ENCODE measurements around the gene CBFA2T3. TPM values are rescaled to one million over a fixed set of nuclear protein-coding genes. Genes with fewer than 3 reads are reported as not detected.
A peak's percentile ranks its signal among the peaks of the same experiment; 100 is the strongest.

The CBFA2T3 gene
- total and polyA plus RNA-seq, 4 donors, result 0.18 to 9.4 (median 2.7) TPM

DNA sequence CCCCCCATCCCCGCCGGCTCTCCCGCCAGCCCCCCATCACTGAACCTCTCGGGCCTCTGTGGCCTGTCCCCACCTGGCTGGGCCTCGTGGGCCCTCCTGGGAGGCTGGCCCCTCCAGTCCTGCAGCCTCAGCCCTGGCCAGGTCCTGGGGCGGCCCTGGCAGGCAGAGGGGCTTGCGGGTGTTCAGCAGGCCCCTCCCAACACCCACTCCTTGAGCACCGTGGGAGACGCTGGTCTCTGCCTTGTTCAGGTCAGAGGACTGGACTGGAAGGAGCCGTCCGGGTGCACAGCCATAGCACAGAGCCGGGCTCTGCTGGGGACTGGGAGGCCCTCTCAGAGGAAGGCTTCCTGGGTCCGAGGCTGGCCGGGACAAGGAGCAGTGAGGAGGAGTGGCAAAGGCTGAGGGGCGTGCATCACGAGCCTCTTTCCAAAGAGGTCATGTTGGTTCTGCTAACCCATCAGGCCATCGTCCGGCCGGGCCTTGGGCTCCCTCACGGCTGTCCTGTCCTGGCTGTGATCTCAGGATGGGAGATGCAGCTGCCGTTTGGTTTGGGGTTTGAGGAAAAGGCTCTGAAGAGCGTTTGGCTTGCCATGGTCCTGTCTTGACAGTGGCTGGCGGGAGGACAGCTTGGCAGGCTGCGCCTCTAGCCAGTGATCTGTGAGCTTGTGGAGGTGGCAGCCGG lies 104.2 kb downstream of the CBFA2T3 start:
- H3K27me3 ChIP-seq (ENCODE audit: control insufficient read depth in 1 of 2, insufficient read depth in 2 of 2, low read length in 1 of 2), result no peaks in the 10 kb centered on the region
- no peak overlapping the region for H3K4me3 ChIP-seq (ENCODE audit: low read length in 2 of 2)
- H3K4me1 ChIP-seq (ENCODE audit: control insufficient read depth in 1 of 2, insufficient read depth in 2 of 2, low read length in 2 of 2), result no peaks in the 10 kb centered on the region
- ATAC-seq (ENCODE audit: low FRiP score) (no peak), DNase-seq (no peak)
- intact Hi-C loops (cut with DNase I), result no loop called here
- H3K27ac ChIP-seq (ENCODE audit: low read depth in 1 of 2, low read length in 2 of 2), result no peak overlapping the region
- H3K36me3 ChIP-seq (ENCODE audit: control insufficient read depth in 1 of 2, insufficient read depth in 2 of 2, low read length in 1 of 2), result no peaks in the 10 kb centered on the region
- H3K9me3 ChIP-seq (ENCODE audit: control insufficient read depth, low read length), result no peaks in the 10 kb centered on the region
- 72 to 74% methylated on average over 25 of the region's 25 CpGs for WGBS, 2 donors

DNA sequence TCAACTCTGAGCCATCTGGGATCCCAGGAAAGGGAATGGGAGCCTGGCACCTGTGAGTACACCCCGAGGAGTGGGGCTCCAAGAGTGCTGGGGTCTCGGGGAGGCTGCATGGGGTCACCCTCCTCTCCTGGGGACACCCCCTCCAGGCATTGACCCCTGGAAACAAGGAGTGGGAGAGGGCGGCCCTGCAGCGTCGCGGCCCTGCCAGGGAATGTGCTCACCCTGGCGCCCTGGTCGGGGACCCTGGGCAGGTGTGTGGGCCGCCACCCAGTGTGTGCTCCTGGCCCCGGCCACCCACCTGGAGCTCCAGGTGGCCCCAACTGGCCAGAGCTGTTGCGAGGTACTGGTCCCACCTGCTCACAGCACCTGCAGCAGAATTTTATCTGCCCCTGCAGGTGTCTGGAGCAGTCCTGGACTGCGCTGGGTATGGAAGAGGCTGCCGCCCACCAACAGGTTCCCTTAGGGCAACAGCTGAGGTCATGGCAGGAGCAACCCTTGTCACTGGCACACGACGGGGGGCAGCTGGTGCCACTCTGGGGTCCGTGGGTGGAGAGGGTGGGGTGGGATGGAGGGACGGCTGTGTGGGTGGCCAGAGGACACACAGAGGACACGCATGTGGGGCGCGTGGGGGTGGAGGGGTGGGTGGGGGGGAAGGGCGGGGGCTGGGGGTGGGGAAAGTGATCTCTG lies 105.1 kb downstream of the CBFA2T3 start:
- H3K27ac ChIP-seq (ENCODE audit: low read depth in 1 of 2, low read length in 2 of 2), result no peak overlapping the region
- DNase-seq (no peak), ATAC-seq (ENCODE audit: low FRiP score) (no peak)
- H3K4me3 ChIP-seq (ENCODE audit: low read length in 2 of 2), result no peak overlapping the region
- intact Hi-C loops (cut with DNase I), result no loop called here
- 82 to 91% methylated on average over 16 to 21 of the region's 21 CpGs for WGBS, 2 donors
- H3K36me3 ChIP-seq (ENCODE audit: control insufficient read depth in 1 of 2, insufficient read depth in 2 of 2, low read length in 1 of 2), result no peaks in the 10 kb centered on the region
- H3K27me3 ChIP-seq (ENCODE audit: control insufficient read depth in 1 of 2, insufficient read depth in 2 of 2, low read length in 1 of 2), result no peaks in the 10 kb centered on the region
- no peaks in the 10 kb centered on the region for H3K9me3 ChIP-seq (ENCODE audit: control insufficient read depth, low read length)
- H3K4me1 ChIP-seq (ENCODE audit: control insufficient read depth in 1 of 2, insufficient read depth in 2 of 2, low read length in 2 of 2), result no peaks in the 10 kb centered on the region

DNA sequence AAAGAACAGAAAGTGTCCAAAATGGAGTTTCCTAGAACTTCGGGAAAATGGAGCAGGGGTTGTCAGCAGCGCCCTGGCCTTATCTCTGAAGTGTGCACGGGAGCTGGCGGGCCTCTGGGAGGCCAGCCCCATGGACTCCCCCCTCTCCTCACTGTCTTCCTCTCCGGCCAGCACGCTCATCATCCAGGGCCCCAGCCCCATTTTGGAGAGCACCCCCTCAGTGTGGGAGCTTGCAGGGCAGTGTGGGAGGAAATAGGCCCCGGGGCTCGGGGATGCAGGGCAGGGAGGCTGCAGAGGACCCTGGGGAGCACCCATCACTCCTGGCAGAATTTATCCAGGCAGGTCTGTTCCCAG lies 105.7 kb downstream of the CBFA2T3 start:
- ATAC-seq (ENCODE audit: low FRiP score) (no peak), DNase-seq (no peak)
- Histone ChIP-seq H3K9me3 (ENCODE audit: control insufficient read depth, low read length) (no peaks in the 10 kb centered on the region), H3K4me1 (ENCODE audit: control insufficient read depth in 1 of 2, insufficient read depth in 2 of 2, low read length in 2 of 2) (no peaks in the 10 kb centered on the region), H3K36me3 (ENCODE audit: control insufficient read depth in 1 of 2, insufficient read depth in 2 of 2, low read length in 1 of 2) (no peaks in the 10 kb centered on the region), H3K4me3 (ENCODE audit: low read length in 2 of 2) (no peak overlapping the region), H3K27ac (ENCODE audit: low read depth in 1 of 2, low read length in 2 of 2) (no peak overlapping the region), H3K27me3 (ENCODE audit: control insufficient read depth in 1 of 2, insufficient read depth in 2 of 2, low read length in 1 of 2) (no peaks in the 10 kb centered on the region)
- intact Hi-C loops (cut with DNase I), result no loop called here
- WGBS, 2 donors, result 34 to 39% methylated on average over 8 of the region's 8 CpGs

DNA sequence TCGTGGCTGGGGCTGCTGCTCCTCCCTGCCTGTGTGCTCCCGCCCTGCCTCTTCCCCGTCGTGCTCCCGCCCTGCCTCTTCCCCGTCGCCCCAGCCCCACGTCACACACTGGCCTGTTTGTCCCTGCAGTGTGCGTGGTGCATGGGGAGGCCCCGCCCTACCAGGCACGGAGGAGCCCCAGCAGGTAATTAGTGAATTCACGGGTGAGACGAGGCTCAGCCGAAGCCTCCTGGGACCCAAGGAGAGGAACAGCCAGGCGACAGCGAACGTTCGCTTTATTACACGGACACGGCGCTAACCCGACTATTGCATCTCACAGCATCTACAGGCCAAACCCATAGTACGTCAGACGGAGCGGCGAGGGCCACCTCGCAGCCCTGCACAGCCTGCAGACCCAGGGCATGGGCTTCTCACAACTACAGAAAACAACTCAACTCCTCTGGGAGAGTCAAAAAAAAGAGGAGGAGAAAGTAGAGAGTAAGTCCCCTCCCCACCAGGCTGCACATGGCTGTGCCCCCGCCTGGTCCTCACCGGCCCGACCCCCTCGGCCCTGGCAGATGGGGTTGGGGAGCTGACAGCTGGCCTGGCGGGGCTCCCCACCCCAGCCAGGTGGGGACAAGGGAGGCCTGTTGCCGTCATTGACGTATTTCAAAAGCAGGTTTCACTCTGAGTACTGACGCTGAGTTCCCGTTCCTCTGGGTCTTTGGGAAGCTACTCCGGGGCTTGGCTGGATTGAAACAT lies 106.2 kb downstream of the CBFA2T3 start:
- Histone ChIP-seq H3K36me3 (ENCODE audit: control insufficient read depth in 1 of 2, insufficient read depth in 2 of 2, low read length in 1 of 2) (no peaks in the 10 kb centered on the region), H3K4me3 (ENCODE audit: low read length in 2 of 2) (no peak overlapping the region), H3K9me3 (ENCODE audit: control insufficient read depth, low read length) (no peaks in the 10 kb centered on the region), H3K27ac (ENCODE audit: low read depth in 1 of 2, low read length in 2 of 2) (no peak overlapping the region), H3K4me1 (ENCODE audit: control insufficient read depth in 1 of 2, insufficient read depth in 2 of 2, low read length in 2 of 2) (no peaks in the 10 kb centered on the region), H3K27me3 (ENCODE audit: control insufficient read depth in 1 of 2, insufficient read depth in 2 of 2, low read length in 1 of 2) (no peaks in the 10 kb centered on the region)
- DNase-seq (no peak), ATAC-seq (ENCODE audit: low FRiP score) (no peak)
- intact Hi-C loops (cut with DNase I), result no loop called here
- 47 to 53% methylated on average over 37 of the region's 37 CpGs for WGBS, 2 donors

DNA sequence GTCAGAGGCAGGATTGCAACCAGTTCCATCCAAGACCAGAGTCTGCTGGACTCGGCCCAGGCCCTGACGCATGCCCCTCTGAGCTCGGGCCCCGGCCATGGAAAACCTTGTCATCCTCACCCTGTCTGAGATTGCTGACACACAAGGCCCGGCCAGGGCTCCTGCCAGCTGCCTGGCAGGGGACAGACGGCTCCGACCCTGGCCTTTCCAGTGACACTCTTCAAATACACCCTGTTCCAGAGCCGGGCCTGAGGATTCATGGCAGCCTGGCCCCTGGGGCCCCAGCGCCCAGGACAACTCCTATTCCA lies 107.4 kb downstream of the CBFA2T3 start:
- Histone ChIP-seq H3K27me3 (ENCODE audit: control insufficient read depth in 1 of 2, insufficient read depth in 2 of 2, low read length in 1 of 2) (no peaks in the 10 kb centered on the region), H3K36me3 (ENCODE audit: control insufficient read depth in 1 of 2, insufficient read depth in 2 of 2, low read length in 1 of 2) (no peaks in the 10 kb centered on the region), H3K9me3 (ENCODE audit: control insufficient read depth, low read length) (no peaks in the 10 kb centered on the region), H3K4me1 (ENCODE audit: control insufficient read depth in 1 of 2, insufficient read depth in 2 of 2, low read length in 2 of 2) (no peaks in the 10 kb centered on the region), H3K27ac (ENCODE audit: low read depth in 1 of 2, low read length in 2 of 2) (no peak overlapping the region), H3K4me3 (ENCODE audit: low read length in 2 of 2) (no peak overlapping the region)
- WGBS, 2 donors, result 31 to 35% methylated on average over 9 of the region's 9 CpGs
- no peak for DNase-seq
- ATAC-seq (ENCODE audit: low FRiP score), result no peak
- intact Hi-C loops (cut with DNase I), result no loop called here

DNA sequence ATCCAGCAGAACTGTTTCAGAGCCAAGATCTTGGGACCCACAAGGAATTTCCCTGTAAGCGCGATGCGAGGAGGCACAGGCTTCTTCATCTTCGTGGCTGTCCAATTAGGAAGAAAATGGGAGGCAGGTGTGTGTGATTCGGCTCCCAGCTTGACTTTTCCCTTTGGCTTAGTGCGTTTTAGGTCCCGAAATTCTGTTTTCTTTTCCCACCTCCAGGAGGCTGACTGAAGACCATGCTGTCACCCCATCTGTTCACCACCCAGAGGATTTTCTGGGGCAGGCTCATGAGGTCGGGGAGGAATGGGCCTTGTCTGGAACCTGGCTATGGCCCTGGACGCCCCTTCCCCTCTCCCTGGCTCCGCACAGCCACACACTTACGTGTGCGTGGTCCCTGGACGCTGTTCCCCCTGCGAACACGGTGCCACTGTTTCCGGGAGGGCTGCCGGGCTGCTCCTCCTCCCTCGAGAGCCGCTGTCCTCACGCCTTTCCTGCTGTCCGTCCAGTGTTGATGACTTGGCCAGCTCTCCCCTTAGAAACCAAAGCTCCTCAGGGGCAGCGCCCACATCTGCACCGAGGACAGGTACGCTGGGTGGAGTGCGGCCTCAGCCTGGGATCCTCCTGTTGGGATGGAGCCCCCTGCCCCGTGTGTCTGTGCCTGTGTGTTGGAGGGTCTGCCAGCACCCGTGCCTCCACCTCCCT lies 107.9 kb downstream of the CBFA2T3 start:
- 60 to 79% methylated on average over 27 of the region's 27 CpGs for WGBS, 2 donors
- Histone ChIP-seq H3K27ac (ENCODE audit: low read depth in 1 of 2, low read length in 2 of 2) (no peak overlapping the region), H3K36me3 (ENCODE audit: control insufficient read depth in 1 of 2, insufficient read depth in 2 of 2, low read length in 1 of 2) (no peaks in the 10 kb centered on the region), H3K4me3 (ENCODE audit: low read length in 2 of 2) (no peak overlapping the region), H3K4me1 (ENCODE audit: control insufficient read depth in 1 of 2, insufficient read depth in 2 of 2, low read length in 2 of 2) (no peaks in the 10 kb centered on the region), H3K9me3 (ENCODE audit: control insufficient read depth, low read length) (no peaks in the 10 kb centered on the region), H3K27me3 (ENCODE audit: control insufficient read depth in 1 of 2, insufficient read depth in 2 of 2, low read length in 1 of 2) (no peaks in the 10 kb centered on the region)
- DNase-seq (no peak), ATAC-seq (ENCODE audit: low FRiP score) (no peak)
- intact Hi-C loops (cut with DNase I), result no loop called here

DNA sequence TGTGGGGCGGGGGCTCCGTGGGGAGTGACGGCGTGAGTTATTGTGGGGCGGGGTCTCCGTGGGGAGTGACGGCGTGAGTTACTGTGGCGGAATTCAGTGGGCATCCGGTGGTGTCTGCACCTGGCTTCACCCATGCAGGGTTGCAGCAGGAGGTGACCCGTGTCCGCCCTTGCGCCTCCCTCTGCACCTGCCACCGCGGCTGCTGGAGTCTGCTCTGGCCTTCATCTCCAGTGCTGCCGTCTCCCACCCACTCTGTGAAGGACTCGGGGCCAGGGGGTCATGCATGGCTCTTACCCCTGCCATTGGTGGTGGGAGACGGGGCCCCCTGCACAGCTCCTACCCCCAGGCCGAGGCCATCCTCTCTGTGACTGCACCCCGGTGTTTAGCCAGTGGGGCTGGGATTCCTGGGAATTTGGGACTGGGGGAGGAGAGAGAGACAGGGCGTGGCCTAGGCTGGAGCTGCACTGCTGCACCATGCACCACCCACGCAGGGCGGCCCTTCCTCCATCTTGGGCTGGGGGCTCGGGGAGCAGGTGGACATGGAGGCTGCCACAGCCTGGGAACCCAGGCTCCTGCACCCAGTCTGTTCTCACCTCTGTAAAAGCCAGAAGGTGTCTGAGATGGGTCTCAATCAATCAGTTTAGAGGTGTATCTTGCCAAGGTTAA lies 109.3 kb downstream of the CBFA2T3 start:
- ATAC-seq (ENCODE audit: low FRiP score), result no peak
- 85 to 90% methylated on average over 24 of the region's 24 CpGs for WGBS, 2 donors
- intact Hi-C loops (cut with DNase I), result no loop called here

DNA sequence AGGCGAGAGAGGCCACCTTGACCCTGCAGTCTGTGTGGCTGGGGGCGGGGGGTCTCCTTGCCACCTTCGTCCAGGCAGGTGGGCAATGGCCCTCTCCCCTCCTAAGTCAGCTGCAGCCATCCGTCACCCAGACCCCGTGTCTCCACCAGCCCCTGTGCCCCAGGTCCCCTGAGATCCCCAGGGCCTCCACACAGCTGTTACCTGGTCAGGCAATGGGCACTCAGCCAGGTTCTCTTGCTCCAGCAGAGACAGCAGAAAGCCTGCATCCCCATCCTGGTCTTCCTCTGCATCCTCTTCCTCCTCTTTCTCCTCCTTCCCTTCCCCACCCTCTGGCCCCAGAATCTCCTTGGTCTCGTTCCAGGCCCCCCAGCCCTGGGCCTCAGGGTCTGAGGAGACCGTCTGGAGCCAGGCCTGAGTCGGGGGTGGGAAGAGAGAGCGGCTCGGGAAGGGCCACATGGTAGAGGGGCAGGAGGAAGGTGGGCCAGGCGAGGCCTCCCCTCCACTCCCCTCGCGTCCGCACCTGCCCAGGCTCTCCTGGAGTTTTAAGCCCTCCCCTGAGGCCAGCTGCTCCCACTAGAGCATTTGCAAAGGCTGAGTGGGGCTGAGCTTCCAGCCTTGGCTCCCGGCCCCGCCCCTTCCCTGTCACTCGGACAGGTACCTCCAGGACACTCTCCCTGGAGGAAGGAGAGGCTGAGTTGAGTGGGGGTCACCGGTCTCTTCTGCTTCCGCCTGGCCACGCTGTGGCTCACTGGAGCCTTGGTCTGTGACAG lies 110.7 kb downstream of the CBFA2T3 start, which contains the start of gene PABPN1L:
Gene PABPN1L, minus strand, starts transcription at position 510 of the 770 bp plus-strand sequence. Its CDS starts 54 bp downstream, at position 456.
- Histone ChIP-seq H3K27me3 (ENCODE audit: control insufficient read depth in 1 of 2, insufficient read depth in 2 of 2, low read length in 1 of 2) (no peaks in the 10 kb centered on the region), H3K36me3 (ENCODE audit: control insufficient read depth in 1 of 2, insufficient read depth in 2 of 2, low read length in 1 of 2) (peaks cover 0 to 2% of the 10 kb centered on the region in 2 donors), H3K27ac (ENCODE audit: low read depth in 1 of 2, low read length in 2 of 2) (no peak within 1 kb of the TSS), H3K4me3 (ENCODE audit: low read length in 2 of 2) (no peak within 1 kb of the TSS), H3K4me1 (ENCODE audit: control insufficient read depth in 1 of 2, insufficient read depth in 2 of 2, low read length in 2 of 2) (no peaks in the 10 kb centered on the region), H3K9me3 (ENCODE audit: control insufficient read depth, low read length) (no peaks in the 10 kb centered on the region)
- no peak for ATAC-seq (ENCODE audit: low FRiP score)
- WGBS, 2 donors, result 76 to 77% methylated on average over 20 of the region's 20 CpGs
- DNase-seq, result no peak
- intact Hi-C loops (cut with DNase I), result no loop called here

More for the DNA sequence above, 109.3 kb downstream of the CBFA2T3 start:
- H3K9me3 ChIP-seq (ENCODE audit: control insufficient read depth, low read length), result no peaks in the 10 kb centered on the region
- H3K36me3 ChIP-seq (ENCODE audit: control insufficient read depth in 1 of 2, insufficient read depth in 2 of 2, low read length in 1 of 2), result peaks cover 0 to 2% of the 10 kb centered on the region in 2 donors
- H3K27me3 ChIP-seq (ENCODE audit: control insufficient read depth in 1 of 2, insufficient read depth in 2 of 2, low read length in 1 of 2), result no peaks in the 10 kb centered on the region
- peak in 1 of 2 donors; percentile 45 for DNase-seq
- H3K4me3 ChIP-seq (ENCODE audit: low read length in 2 of 2), result no peak overlapping the region
- H3K27ac ChIP-seq (ENCODE audit: low read depth in 1 of 2, low read length in 2 of 2), result no peak overlapping the region
- no peaks in the 10 kb centered on the region for H3K4me1 ChIP-seq (ENCODE audit: control insufficient read depth in 1 of 2, insufficient read depth in 2 of 2, low read length in 2 of 2)

All from aorta (tissue), 5 donors.